Gastroesophageal sphincter (tissue), 4 donors: ENCODE measurements around the gene KDM4C. TPM values are rescaled to one million over a fixed set of nuclear protein-coding genes. Genes with fewer than 3 reads are reported as not detected.
"Not testable (repeated sequence)": the region's sequence is repeated elsewhere in the genome, so short reads cannot be mapped to it uniquely, and the experiment has no call there.

Experiments used
- ATAC-seq: fragments of 150-250 bp; one replicate; pipeline ENCODE4 v1.9.1; 2016; ENCODE audit warnings: mild to moderate bottlenecking, moderate library complexity
- H3K27ac ChIP-seq, 4 donors: fragments of 200-600 bp; sonication (generic) in 3 of 4; 1 replicate in 3 of 4; 2 replicates in 1 of 4; pipeline ENCODE4 v1.5.1; 2016 to 2019
- H3K27me3 ChIP-seq: fragments of 200-600 bp; sonication (generic); one replicate; pipeline ENCODE4 v1.5.1; 2019
- H3K36me3 ChIP-seq, 2 donors: fragments of 200-600 bp; sonication (generic); one replicate each; pipeline ENCODE4 v1.5.1; 2019; ENCODE audit warnings: control low read depth in 1 of 2
- H3K4me1 ChIP-seq, 3 donors: fragments of 200-600 bp; sonication (generic); 1 replicate in 2 of 3; 2 replicates in 1 of 3; pipeline ENCODE4 v1.5.1; 2016 to 2019; ENCODE audit warnings: control low read depth in 2 of 3
- H3K4me3 ChIP-seq, 2 donors: fragments of 200-600 bp; sonication (generic); one replicate each; pipeline ENCODE4 v1.5.1; 2019; ENCODE audit warnings: mild to moderate bottlenecking in 1 of 2, moderate library complexity in 1 of 2
- H3K9me3 ChIP-seq, 3 donors: fragments of 200-600 bp; sonication (generic); one replicate each; pipeline ENCODE4 v1.5.1; 2017 to 2019; ENCODE audit warnings: control low read depth in 2 of 3
- EP300 ChIP-seq: sonication (generic); formaldehyde crosslinking; IDR thresholded peaks from one replicate; pipeline ENCODE4 v1.6.1; 2017; ENCODE audit warnings: antibody characterized with exemption, mild to moderate bottlenecking
- POLR2A ChIP-seq, 2 donors: fragments of 450-650 bp; IDR thresholded peaks; one replicate each; pipeline ENCODE4 v1.6.1; 2017; ENCODE audit warnings: antibody characterized with exemption in 2 of 2, mild to moderate bottlenecking in 2 of 2, moderate library complexity in 1 of 2
- POLR2AphosphoS5 ChIP-seq: sonication (generic); formaldehyde crosslinking; IDR thresholded peaks from one replicate; pipeline ENCODE4 v1.6.1; 2017; ENCODE audit warnings: antibody characterized with exemption
- WGBS, 2 donors: methylation state at CpG; one replicate each; pipeline ENCODE4 v1.1.5; 2018; ENCODE audit warnings: low coverage in 1 of 2; 5-methylcytosine and 5-hydroxymethylcytosine counted together
- total RNA-seq, 4 donors: library from RNA; depleted of rRNA; stranded (reverse); fragments of >200 nt; gene quantifications; one replicate each; pipeline ENCODE4 v1.1.0, GENCODE V29; 2016
- TF ChIP-seq, protein P1 (sequence below), 4 experiments: fragments of 200-600 bp in 2 of 4; fragments of 450-650 bp in 2 of 4; sonication (generic) in 1 of 4; IDR thresholded peaks; one replicate each; pipeline ENCODE4 v1.5.1; 2017 to 2019; ENCODE audit warnings: antibody characterized with exemption in 4 of 4, mild to moderate bottlenecking in 2 of 4, moderate library complexity in 2 of 4

Gene KDM4C
- total RNA-seq, 4 donors from 2014 or later = 17.7 to 65.2 (median 29.5) TPM

DNA sequence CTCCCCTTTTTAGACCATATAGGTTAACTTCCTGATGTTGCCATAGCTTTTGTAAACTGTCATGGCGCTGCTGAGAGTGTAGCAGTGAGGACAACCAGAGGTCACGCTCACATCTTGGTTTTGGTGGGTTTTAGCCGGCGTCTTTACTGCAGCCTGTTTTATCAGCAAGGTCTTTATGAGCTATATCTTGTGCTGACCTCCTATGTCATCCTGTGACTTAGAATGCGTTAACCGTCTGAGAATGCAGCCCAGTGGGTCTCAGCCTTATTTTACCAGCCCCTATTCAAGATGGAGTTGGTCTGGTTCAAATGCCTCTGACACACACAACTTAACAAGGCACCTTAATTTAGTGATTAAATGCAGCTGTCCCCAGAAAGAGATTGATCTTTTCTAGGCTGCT is 23.9 kb upstream of the KDM4C start:
- no peak for ATAC-seq
- Histone ChIP-seq H3K4me1 (no peaks in the 10 kb centered on the region), H3K9me3 (no peaks in the 10 kb centered on the region), H3K36me3 (no peaks in the 10 kb centered on the region), H3K4me3 (no peak overlapping the region), H3K27me3 (no peaks in the 10 kb centered on the region), H3K27ac (no peak overlapping the region)
- WGBS, 2 donors = 62 to 91% methylated on average over 5 of the region's 6 CpGs
- TF ChIP-seq POLR2AphosphoS5 (no peak), EP300 (no peak), POLR2A (IDR thresholded peaks at IDR 0.05) (no peak)
- TF ChIP-seq, protein P1, sequence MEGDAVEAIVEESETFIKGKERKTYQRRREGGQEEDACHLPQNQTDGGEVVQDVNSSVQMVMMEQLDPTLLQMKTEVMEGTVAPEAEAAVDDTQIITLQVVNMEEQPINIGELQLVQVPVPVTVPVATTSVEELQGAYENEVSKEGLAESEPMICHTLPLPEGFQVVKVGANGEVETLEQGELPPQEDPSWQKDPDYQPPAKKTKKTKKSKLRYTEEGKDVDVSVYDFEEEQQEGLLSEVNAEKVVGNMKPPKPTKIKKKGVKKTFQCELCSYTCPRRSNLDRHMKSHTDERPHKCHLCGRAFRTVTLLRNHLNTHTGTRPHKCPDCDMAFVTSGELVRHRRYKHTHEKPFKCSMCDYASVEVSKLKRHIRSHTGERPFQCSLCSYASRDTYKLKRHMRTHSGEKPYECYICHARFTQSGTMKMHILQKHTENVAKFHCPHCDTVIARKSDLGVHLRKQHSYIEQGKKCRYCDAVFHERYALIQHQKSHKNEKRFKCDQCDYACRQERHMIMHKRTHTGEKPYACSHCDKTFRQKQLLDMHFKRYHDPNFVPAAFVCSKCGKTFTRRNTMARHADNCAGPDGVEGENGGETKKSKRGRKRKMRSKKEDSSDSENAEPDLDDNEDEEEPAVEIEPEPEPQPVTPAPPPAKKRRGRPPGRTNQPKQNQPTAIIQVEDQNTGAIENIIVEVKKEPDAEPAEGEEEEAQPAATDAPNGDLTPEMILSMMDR (IDR thresholded peaks at IDR 0.05) = no peak

DNA sequence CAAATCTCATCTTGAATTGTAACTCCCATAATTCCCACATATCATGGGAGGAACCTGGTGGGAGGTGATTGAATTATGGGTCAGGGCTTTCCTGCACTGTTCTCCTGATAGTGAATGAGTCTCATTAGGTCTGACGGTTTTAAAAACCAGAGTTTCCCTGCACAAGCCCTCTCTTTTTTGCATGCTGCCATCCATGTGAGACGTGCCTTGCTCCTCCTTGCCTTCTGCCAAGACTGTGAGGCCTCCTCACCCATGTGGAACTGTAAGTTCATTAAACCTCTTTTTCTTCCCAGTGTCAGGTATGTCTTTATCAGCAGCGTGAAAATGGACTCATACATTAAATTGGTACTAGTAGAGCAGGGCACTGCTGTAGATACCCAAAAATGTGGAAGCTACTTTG is 22.4 kb upstream of the KDM4C start:
- no peak overlapping the region for H3K4me3 ChIP-seq
- H3K36me3 ChIP-seq = no peaks in the 10 kb centered on the region
- no peak overlapping the region for H3K27ac ChIP-seq
- WGBS, 2 donors = 42 to 67% methylated on average over 1 to 2 of the region's 3 CpGs
- TF ChIP-seq, protein P1 (IDR thresholded peaks at IDR 0.05) = no peak
- TF ChIP-seq POLR2AphosphoS5 (no peak), POLR2A (IDR thresholded peaks at IDR 0.05) (no peak), EP300 (no peak)
- no peaks in the 10 kb centered on the region for H3K27me3 ChIP-seq
- no peak for ATAC-seq
- H3K9me3 ChIP-seq = no peaks in the 10 kb centered on the region
- no peaks in the 10 kb centered on the region for H3K4me1 ChIP-seq

DNA sequence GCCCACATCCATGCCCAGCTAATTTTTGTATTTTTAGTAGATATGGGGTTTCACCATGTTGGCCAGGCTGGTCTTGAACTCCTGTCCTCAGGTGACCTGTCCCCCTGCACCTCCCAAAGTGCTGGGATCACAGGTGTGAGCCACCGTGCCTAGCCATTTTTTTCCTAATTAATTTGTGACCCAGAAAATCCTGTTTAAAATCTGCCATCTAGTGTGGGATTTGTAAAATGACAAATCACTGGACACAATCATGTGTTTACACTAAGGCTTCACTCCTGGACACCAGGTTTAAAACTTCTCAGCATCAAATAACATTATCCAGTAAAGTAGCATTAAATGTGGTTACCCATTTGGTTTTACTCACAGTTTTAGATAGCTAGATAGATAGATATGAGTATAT is 18.6 kb upstream of the KDM4C start:
- H3K9me3 ChIP-seq = no peaks in the 10 kb centered on the region
- 9% methylated on average over 1 of the region's 1 CpG; no CpG with 5 or more reads in 1 of the 2 donors for WGBS, 2 donors
- H3K4me1 ChIP-seq = no peaks in the 10 kb centered on the region
- peaks cover 2% of the 10 kb centered on the region for H3K27me3 ChIP-seq
- H3K4me3 ChIP-seq = no peak overlapping the region
- H3K27ac ChIP-seq = no peak overlapping the region
- ATAC-seq = no peak
- no peaks in the 10 kb centered on the region for H3K36me3 ChIP-seq
- TF ChIP-seq, protein P1 (IDR thresholded peaks at IDR 0.05) = peak in 1 of 4 experiments; percentile 20
- TF ChIP-seq POLR2AphosphoS5 (no peak), POLR2A (IDR thresholded peaks at IDR 0.05) (no peak), EP300 (no peak)

DNA sequence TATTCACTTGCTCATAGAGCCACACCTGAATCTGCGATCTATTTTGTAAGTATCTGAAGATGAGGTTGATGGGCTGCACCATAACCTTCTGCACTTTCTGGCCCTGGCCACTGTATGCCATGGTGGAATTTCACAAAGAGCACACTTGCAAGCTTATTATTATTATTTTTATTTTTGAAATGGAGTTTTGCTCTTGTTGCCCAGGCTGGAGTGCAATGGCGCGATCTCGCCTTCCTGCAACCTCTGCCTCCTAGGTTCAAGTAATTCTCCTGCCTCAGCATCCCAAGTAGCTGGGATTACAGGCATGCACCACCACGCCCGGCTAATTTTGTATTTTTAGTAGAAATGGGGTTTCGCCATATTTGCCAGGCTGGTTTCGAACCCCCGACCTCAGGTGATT is 8.9 kb upstream of the KDM4C start:
- H3K4me1 ChIP-seq, ATAC-seq, H3K9me3 ChIP-seq, H3K36me3 ChIP-seq, H3K27me3 ChIP-seq, H3K27ac ChIP-seq, H3K4me3 ChIP-seq: not testable (repeated sequence)
- WGBS, 2 donors = 100% methylated on average over 8 of the region's 9 CpGs; no CpG with 5 or more reads in 1 of the 2 donors

DNA sequence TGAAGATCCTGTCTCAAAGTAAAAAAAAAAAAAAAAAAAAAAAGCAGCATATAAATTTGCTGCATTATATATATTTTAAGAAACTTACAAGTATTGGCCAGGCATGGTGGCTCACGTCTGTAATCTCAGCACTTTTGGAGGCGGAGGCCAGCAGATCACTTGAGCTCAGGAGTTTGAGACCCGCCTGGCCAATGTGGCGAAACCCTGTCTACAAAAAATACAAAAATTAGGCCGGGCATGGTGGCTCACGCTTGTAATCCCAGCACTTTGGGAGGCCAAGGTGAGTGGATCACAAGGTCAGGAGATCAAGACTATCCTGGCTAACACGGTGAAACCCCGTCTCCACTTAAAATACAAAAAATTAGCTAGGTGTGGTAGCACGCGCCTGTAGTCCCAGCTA is 2.9 kb upstream of the KDM4C start:
- H3K27ac ChIP-seq, ATAC-seq, H3K27me3 ChIP-seq, H3K9me3 ChIP-seq, H3K4me3 ChIP-seq, H3K36me3 ChIP-seq: not testable (repeated sequence)
- H3K4me1 ChIP-seq = peaks cover 0 to 15% (median 2%) of the 10 kb centered on the region in 3 donors
- 79 to 82% methylated on average over 5 of the region's 10 CpGs for WGBS, 2 donors

DNA sequence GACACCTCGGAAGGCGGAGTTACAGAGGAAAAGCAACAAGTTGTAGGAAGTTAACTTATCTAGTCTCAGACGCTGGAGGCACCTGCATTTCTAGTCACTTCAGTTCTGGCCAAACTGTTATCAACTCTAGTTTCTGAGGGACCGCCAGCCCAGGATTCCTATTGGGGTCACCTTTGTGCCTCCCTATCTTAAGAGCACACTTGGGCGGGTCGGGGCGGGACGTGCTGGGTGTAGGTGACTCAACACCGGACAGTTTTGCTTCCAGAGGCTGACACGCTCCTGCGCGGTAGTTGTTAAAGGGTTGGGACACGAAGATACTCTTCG is 679 bp upstream of the KDM4C start:
- peak; percentile 73 for ATAC-seq
- peak overlapping the region; percentile 91 to 97 for H3K4me3 ChIP-seq
- peaks cover 0 to 37% (median 2%) of the 10 kb centered on the region in 3 donors for H3K4me1 ChIP-seq
- TF ChIP-seq EP300 (no peak), POLR2AphosphoS5 (no peak), POLR2A (IDR thresholded peaks at IDR 0.05) (no peak)
- H3K9me3 ChIP-seq = no peaks in the 10 kb centered on the region
- H3K27ac ChIP-seq = peak overlapping the region; percentile 96 to 100 (median 98)
- WGBS, 2 donors = 0% methylated on average over 3 to 5 of the region's 14 CpGs
- no peaks in the 10 kb centered on the region for H3K27me3 ChIP-seq
- no peaks in the 10 kb centered on the region for H3K36me3 ChIP-seq

DNA sequence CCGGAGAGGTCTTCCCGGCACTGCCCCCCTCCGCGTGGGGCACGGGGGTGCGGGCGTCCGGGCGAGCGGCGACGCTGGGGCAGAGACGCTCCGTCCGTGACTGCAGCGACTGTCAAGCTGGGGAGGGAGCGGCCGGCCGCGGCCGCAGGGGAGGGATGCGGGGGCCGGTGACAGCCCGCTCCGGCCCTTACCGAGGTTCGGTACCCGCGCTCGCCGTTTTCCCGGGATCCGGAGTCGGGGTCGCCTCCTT is 400 bp downstream of the KDM4C start:
- Histone ChIP-seq H3K9me3 (no peaks in the 10 kb centered on the region), H3K27me3 (no peaks in the 10 kb centered on the region), H3K4me1 (peaks cover 0 to 39% (median 2%) of the 10 kb centered on the region in 3 donors), H3K4me3 (peak overlapping the region; percentile 91 to 97), H3K27ac (peak overlapping the region; percentile 96 to 100 (median 98)), H3K36me3 (no peaks in the 10 kb centered on the region)
- no peak for TF ChIP-seq POLR2A (IDR thresholded peaks at IDR 0.05)
- no peak for TF ChIP-seq EP300
- TF ChIP-seq, protein P1 (IDR thresholded peaks at IDR 0.05) = no peak
- no peak for TF ChIP-seq POLR2AphosphoS5
- 0% methylated on average over 2 of the region's 35 CpGs; no CpG with 5 or more reads in 1 of the 2 donors for WGBS, 2 donors
- ATAC-seq = peak; percentile 18
